IMR-90 (cell line): Measurements from ENCODE around the gene DDIAS. TPM values are rescaled to one million over a fixed set of nuclear protein-coding genes. Genes with fewer than 3 reads are reported as not detected.

Experiments
- ATAC-seq: fragments of 200-7000 bp; cut with Tn5 transposase; 2 replicates; pipeline ENCODE4 v1.9.1; 2020; ENCODE audit warnings: low read depth, mild to moderate bottlenecking, moderate library complexity
- BruUV-seq: library from RNA; stranded (reverse); fragments of 400-500 nt; replicated peaks from 2 replicates; lab custom pipeline; 2021; lab: Mats Ljungman, UMichigan
- CTCF ChIA-PET: fragments of 300-600 bp; formaldehyde crosslinking; extraction: SDS; loops from one replicate; lab custom pipeline; 2021; ENCODE audit warnings: antibody characterized with exemption; lab: Yijun Ruan, JAX
- POLR2A ChIA-PET: fragments of 300-600 bp; sonication (Branson Sonifier 250); formaldehyde crosslinking; loops from one replicate; lab custom pipeline; 2022; ENCODE audit warnings: antibody characterized with exemption; ENCODE audit not compliant: unreplicated experiment; lab: Charles Lee
- DNase-seq: peaks from one replicate; pipeline ENCODE4 v3.0.0; 2013
- H2AFZ ChIP-seq: replicated peaks from 2 replicates; pipeline ENCODE3; 2013; ENCODE audit warnings: low read length, mild to moderate bottlenecking; ENCODE audit not compliant: poor library complexity
- H2AK5ac ChIP-seq: 2 replicates; pipeline ENCODE4 v1.6.1; 2013; ENCODE audit warnings: low read depth, low read length, inconsistent platforms
- H2AK9ac ChIP-seq: replicated peaks from 2 replicates; pipeline ENCODE3; 2013; ENCODE audit warnings: mild to moderate bottlenecking, low read depth, low read length, moderate library complexity; ENCODE audit not compliant: poor library complexity
- H2BK120ac ChIP-seq: 2 replicates; pipeline ENCODE4 v1.6.1; 2013; ENCODE audit warnings: low read depth, low read length, inconsistent platforms
- H2BK15ac ChIP-seq: 3 replicates; pipeline ENCODE4 v1.6.1; 2013; ENCODE audit warnings: low read depth, low read length, inconsistent platforms
- H2BK20ac ChIP-seq: 2 replicates; pipeline ENCODE4 v1.6.1; 2013; ENCODE audit warnings: low read depth, mild to moderate bottlenecking, inconsistent platforms, low read length, moderate library complexity
- H2BK5ac ChIP-seq: 2 replicates; pipeline ENCODE4 v1.6.1; 2013; ENCODE audit warnings: mild to moderate bottlenecking, low read depth, low read length, inconsistent platforms; ENCODE audit not compliant: poor library complexity, severe bottlenecking
- H3K14ac ChIP-seq: replicated peaks from 2 replicates; pipeline ENCODE4 v1.6.1; 2013; ENCODE audit warnings: low read depth, low read length, inconsistent platforms
- H3K18ac ChIP-seq: 2 replicates; pipeline ENCODE4 v1.6.1; 2013; ENCODE audit warnings: low read depth, low read length, control low read depth
- H3K23ac ChIP-seq: 2 replicates; pipeline ENCODE4 v1.6.1; 2013; ENCODE audit warnings: low read depth, low read length, inconsistent platforms
- H3K27ac ChIP-seq: 2 replicates; pipeline ENCODE4 v1.5.1; 2013; ENCODE audit warnings: mild to moderate bottlenecking, control low read depth, low read length; ENCODE audit not compliant: insufficient read depth
- H3K27me3 ChIP-seq: 2 replicates; pipeline ENCODE4 v1.6.1; 2013; ENCODE audit warnings: low read length; ENCODE audit not compliant: control insufficient read depth, insufficient read depth
- H3K36me3 ChIP-seq: 2 replicates; pipeline ENCODE4 v1.6.1; 2013; ENCODE audit warnings: low read length, mixed read lengths; ENCODE audit not compliant: control insufficient read depth, insufficient read depth
- H3K4ac ChIP-seq: 2 replicates; pipeline ENCODE4 v1.6.1; 2013; ENCODE audit warnings: low read depth, low read length, inconsistent platforms
- H3K4me1 ChIP-seq: 2 replicates; pipeline ENCODE4 v1.6.1; 2013; ENCODE audit warnings: low read length, mixed read lengths; ENCODE audit not compliant: control insufficient read depth, insufficient read depth
- H3K4me2 ChIP-seq: 2 replicates; pipeline ENCODE4 v1.6.1; 2013; ENCODE audit warnings: low read depth, mild to moderate bottlenecking, control low read depth, low read length, moderate library complexity
- H3K4me3 ChIP-seq: 2 replicates; pipeline ENCODE4 v1.5.1; 2013; ENCODE audit warnings: low read depth, mild to moderate bottlenecking, control low read depth, low read length, moderate library complexity; ENCODE audit not compliant: insufficient read depth
- H3K56ac ChIP-seq: 2 replicates; pipeline ENCODE4 v1.6.1; 2013; ENCODE audit warnings: low read length, inconsistent platforms; ENCODE audit not compliant: insufficient read depth; ENCODE audit errors: extremely low read depth
- H3K79me1 ChIP-seq, 2 experiments: 2 replicates each; pipeline ENCODE4 v1.6.1; 2013; ENCODE audit warnings: low read length in 2 of 2, inconsistent platforms in 1 of 2, low read depth in 1 of 2
- H3K9ac ChIP-seq: 2 replicates; pipeline ENCODE4 v1.6.1; 2013; ENCODE audit warnings: low read depth, low read length, control low read depth
- H3K9me1 ChIP-seq: 2 replicates; pipeline ENCODE4 v1.6.1; 2013; ENCODE audit warnings: low read length, inconsistent platforms; ENCODE audit not compliant: insufficient read depth
- H3K9me3 ChIP-seq: 2 replicates; pipeline ENCODE4 v1.6.1; 2013; ENCODE audit warnings: low read length; ENCODE audit not compliant: control insufficient read depth, insufficient read depth
- H4K20me1 ChIP-seq: 2 replicates; pipeline ENCODE4 v1.6.1; 2013; ENCODE audit warnings: low read length, inconsistent platforms; ENCODE audit not compliant: insufficient read depth
- H4K5ac ChIP-seq: 2 replicates; pipeline ENCODE4 v1.6.1; 2013; ENCODE audit warnings: mild to moderate bottlenecking, low read depth, low read length, control low read depth
- H4K8ac ChIP-seq, 2 experiments: 2 replicates each; pipeline ENCODE4 v1.6.1; 2013; ENCODE audit warnings: low read depth in 2 of 2, low read length in 2 of 2, control low read depth in 1 of 2, inconsistent platforms in 1 of 2
- H4K91ac ChIP-seq: 2 replicates; pipeline ENCODE4 v1.6.1; 2013; ENCODE audit warnings: low read depth, low read length, inconsistent platforms; ENCODE audit not compliant: insufficient read depth
- MAFK ChIP-seq: IDR thresholded peaks from 2 replicates; pipeline ENCODE4 v1.6.1; 2012; ENCODE audit warnings: low read depth, low read length, improper control_type of control experiment
- RCOR1 ChIP-seq: IDR thresholded peaks from 2 replicates; pipeline ENCODE4 v1.6.1; 2012; ENCODE audit warnings: mild to moderate bottlenecking, low read length, improper control_type of control experiment; ENCODE audit not compliant: insufficient replicate concordance
- RFX5 ChIP-seq: IDR thresholded peaks from 2 replicates; pipeline ENCODE4 v1.8.0; 2012; ENCODE audit warnings: low read depth, mild to moderate bottlenecking, low read length, moderate library complexity
- WGBS, 2 experiments: methylation state at CpG; one replicate each; pipeline versions ENCODE4 v1.1.5 to v1.1.7; 2013; ENCODE audit warnings: missing lambda C conversion rate in 2 of 2; ENCODE audit not compliant: insufficient read length in 1 of 2; ENCODE audit errors: extremely low coverage in 2 of 2; 5-methylcytosine and 5-hydroxymethylcytosine counted together
- dilution Hi-C: fragments of 300-500 bp; cut with HindIII; formaldehyde crosslinking; loops from one replicate; pipeline ENCODE4 v1.14.3; 2018; ENCODE audit warnings: low sequenced_read_pairs; ENCODE audit not compliant: unreplicated experiment
- in situ Hi-C: fragments of 300-500 bp; cut with MboI; formaldehyde crosslinking; loops from 3 replicates; pipeline ENCODE4 v1.14.3; 2019; ENCODE audit warnings: low sequenced_read_pairs, inconsistent platforms, mixed read lengths
- intact Hi-C: fragments of 100-400 bp; cut with micrococcal nuclease; formaldehyde crosslinking; loops from 2 replicates; pipeline ENCODE4 v1.10.0; 2022
- polyA plus RNA-seq, 3 experiments: library from polyadenylated mRNA; depleted of rRNA; stranded (reverse); fragments of >200 nt; gene quantifications; 2 replicates each; pipeline ENCODE4 v1.2.3, GENCODE V29; 2012; ENCODE audit warnings: low replicate concordance in 1 of 3
- total RNA-seq: library from RNA; depleted of rRNA; stranded (reverse); fragments of >200 nt; gene quantifications from 2 replicates; pipeline ENCODE4 v1.2.3, GENCODE V29; 2012
- TF ChIP-seq, protein P1 (sequence below): conservative IDR thresholded peaks from 2 replicates; pipeline ENCODE4 v1.5.1; 2012; ENCODE audit warnings: mild to moderate bottlenecking, low read depth, low read length, improper control_type of control experiment

DDIAS gene
- total and polyA plus RNA-seq, 2 of the 4 experiments (the other 2 are of a cell fraction), result 4.3 to 15.8 TPM

DNA sequence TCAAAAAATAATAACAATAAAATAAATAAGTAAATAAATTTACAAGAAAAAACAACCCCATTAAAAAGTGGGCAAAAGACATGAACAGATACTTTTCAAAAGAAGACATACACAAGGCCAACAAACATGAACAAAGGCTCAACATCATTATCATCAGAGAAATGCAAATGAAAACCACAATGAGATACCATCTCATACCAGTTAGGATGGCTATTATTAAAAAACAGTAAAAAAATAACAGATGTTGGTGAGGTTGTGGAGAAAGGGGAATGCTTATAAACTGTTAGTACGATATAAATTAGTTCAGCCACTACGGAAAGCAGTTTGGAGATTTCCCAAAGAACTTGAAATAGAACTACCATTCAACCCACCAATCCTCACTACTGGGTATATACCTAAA is 45.9 kb upstream of the DDIAS start:
- in situ Hi-C loops (no loop called here), dilution Hi-C loops (no loop called here), intact Hi-C loops (no loop called here)
- H3K4me1 ChIP-seq, result peaks cover 9% of the 10 kb centered on the region
- H3K4me3 ChIP-seq, result no peak overlapping the region
- no peaks in the 10 kb centered on the region for H3K9me3 ChIP-seq
- H3K4me2 ChIP-seq, result no peak overlapping the region
- peaks cover 4% of the 10 kb centered on the region; the same call in 1 of the 2 replicates for H3K9me1 ChIP-seq
- no peak overlapping the region for H3K18ac ChIP-seq
- H4K91ac ChIP-seq, result no peak overlapping the region
- H3K4ac ChIP-seq, result no peak overlapping the region
- TF ChIP-seq, protein P1, sequence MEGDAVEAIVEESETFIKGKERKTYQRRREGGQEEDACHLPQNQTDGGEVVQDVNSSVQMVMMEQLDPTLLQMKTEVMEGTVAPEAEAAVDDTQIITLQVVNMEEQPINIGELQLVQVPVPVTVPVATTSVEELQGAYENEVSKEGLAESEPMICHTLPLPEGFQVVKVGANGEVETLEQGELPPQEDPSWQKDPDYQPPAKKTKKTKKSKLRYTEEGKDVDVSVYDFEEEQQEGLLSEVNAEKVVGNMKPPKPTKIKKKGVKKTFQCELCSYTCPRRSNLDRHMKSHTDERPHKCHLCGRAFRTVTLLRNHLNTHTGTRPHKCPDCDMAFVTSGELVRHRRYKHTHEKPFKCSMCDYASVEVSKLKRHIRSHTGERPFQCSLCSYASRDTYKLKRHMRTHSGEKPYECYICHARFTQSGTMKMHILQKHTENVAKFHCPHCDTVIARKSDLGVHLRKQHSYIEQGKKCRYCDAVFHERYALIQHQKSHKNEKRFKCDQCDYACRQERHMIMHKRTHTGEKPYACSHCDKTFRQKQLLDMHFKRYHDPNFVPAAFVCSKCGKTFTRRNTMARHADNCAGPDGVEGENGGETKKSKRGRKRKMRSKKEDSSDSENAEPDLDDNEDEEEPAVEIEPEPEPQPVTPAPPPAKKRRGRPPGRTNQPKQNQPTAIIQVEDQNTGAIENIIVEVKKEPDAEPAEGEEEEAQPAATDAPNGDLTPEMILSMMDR, result no peak
- TF ChIP-seq RCOR1, result no peak
- TF ChIP-seq MAFK, result no peak
- TF ChIP-seq RFX5, result no peak
- no peak overlapping the region for H4K8ac ChIP-seq
- H2BK20ac ChIP-seq, result no peak overlapping the region
- H2BK5ac ChIP-seq, result no peak overlapping the region
- POLR2A ChIA-PET, result no interaction called here
- no peaks in the 10 kb centered on the region for H3K27me3 ChIP-seq
- ATAC-seq (no peak), DNase-seq (no peak)
- no peak overlapping the region for H2BK15ac ChIP-seq
- H4K5ac ChIP-seq, result no peak overlapping the region
- no peaks in the 10 kb centered on the region for H4K20me1 ChIP-seq
- H3K36me3 ChIP-seq, result no peaks in the 10 kb centered on the region
- H3K9ac ChIP-seq, result no peak overlapping the region
- BruUV-seq, result no TSS peak
- H2AK5ac ChIP-seq, result no peak overlapping the region
- H3K27ac ChIP-seq, result no peak overlapping the region
- H2BK120ac ChIP-seq, result peak overlapping the region; percentile 3
- H3K56ac ChIP-seq, result no peak overlapping the region
- peaks cover 7 to 13% of the 10 kb centered on the region in 2 experiments for H3K79me1 ChIP-seq
- no peak overlapping the region for H2AK9ac ChIP-seq
- H2AFZ ChIP-seq, result no peak overlapping the region
- CTCF ChIA-PET, result interaction anchor here (0.7 to 1.4 kb wide), 2 partner anchors 80 to 664 kb away, joined by 3 to 4 read pairs; no protein-coding TSS in a partner anchor
- no peak overlapping the region for H3K14ac ChIP-seq
- WGBS, 2 experiments, result no CpG with 5 or more reads among the region's 2 CpGs
- H3K23ac ChIP-seq, result no peak overlapping the region
